Endometrium (tissue), 2 donors: ENCODE data around the gene MRPL32.

Experiments used
- FAIRE-seq: peaks from 2 replicates; lab custom pipeline; 2012; peaks lifted over from hg19 to GRCh38; lab: Jason Lieb, UNC
- donor health status: control.
- donor health status: control.

The MRPL32 gene

GRCh38 chr7:42926204-42926603, 6.0 kb upstream of the MRPL32 start:
- FAIRE-seq: no peak

GRCh38 chr7:42928754-42929153, 3.4 kb upstream of the MRPL32 start:
- no peak for FAIRE-seq

- FAIRE-seq: no peak
Observed at GRCh38 chr7:42929449-42929848, 2.7 kb upstream of the MRPL32 start.

GRCh38 chr7:42930889-42931288, 1.3 kb upstream of the MRPL32 start:
- FAIRE-seq: no peak

GRCh38 chr7:42931447-42931833, 736 bp upstream of the MRPL32 start:
- FAIRE-seq: no peak

- no peak for FAIRE-seq
Observed at GRCh38 chr7:42932811-42933591, 825 bp downstream of the MRPL32 start.

- FAIRE-seq: no peak
Observed at GRCh38 chr7:42934291-42934690, 2.1 kb downstream of the MRPL32 start.

- no peak for FAIRE-seq
Observed at GRCh38 chr7:42935861-42936260, 3.7 kb downstream of the MRPL32 start.

GRCh38 chr7:42939457-42940240, 7.5 kb downstream of the MRPL32 start:
- no peak for FAIRE-seq

GRCh38 chr7:42940985-42941847, 9.0 kb downstream of the MRPL32 start:
- FAIRE-seq: no peak

- no peak for FAIRE-seq
Observed at GRCh38 chr7:42945821-42946626, 13.8 kb downstream of the MRPL32 start.

- no peak for FAIRE-seq
Observed at GRCh38 chr7:42946627-42946950, 14.4 kb downstream of the MRPL32 start.

GRCh38 chr7:42947521-42947920, 15.3 kb downstream of the MRPL32 start:
- FAIRE-seq: peak; percentile 82

GRCh38 chr7:42950417-42950816, 18.2 kb downstream of the MRPL32 start:
- no peak for FAIRE-seq

- FAIRE-seq: no peak
Observed at GRCh38 chr7:42952328-42952727, 20.2 kb downstream of the MRPL32 start.

- FAIRE-seq: no peak
Observed at GRCh38 chr7:42953994-42954393, 21.8 kb downstream of the MRPL32 start.

GRCh38 chr7:42956062-42956461, 23.9 kb downstream of the MRPL32 start:
- FAIRE-seq: peak; percentile 4

- FAIRE-seq: no peak
Observed at GRCh38 chr7:42959549-42959948, 27.4 kb downstream of the MRPL32 start.

- no peak for FAIRE-seq
Observed at GRCh38 chr7:42960762-42961161, 28.6 kb downstream of the MRPL32 start.

- no peak for FAIRE-seq
Observed at GRCh38 chr7:42961170-42961569, 29.0 kb downstream of the MRPL32 start.

GRCh38 chr7:42964293-42964692, 32.1 kb downstream of the MRPL32 start:
- FAIRE-seq: no peak
